Duodenal mucosa (tissue), 2 donors: Measurements from ENCODE around the gene GNE.
"Not testable (repeated sequence)": the region's sequence is repeated elsewhere in the genome, so short reads cannot be mapped to it uniquely, and the experiment has no call there.

Experiments used
- H3K27ac ChIP-seq: one replicate; pipeline ENCODE4 v1.7.0; 2013; ENCODE audit warnings: low read depth, low read length
- H3K27me3 ChIP-seq, 2 donors: one replicate each; pipeline ENCODE4 v1.7.0; 2013; ENCODE audit warnings: low read length in 2 of 2, control low read depth in 1 of 2; ENCODE audit not compliant: insufficient read depth in 2 of 2, control insufficient read depth in 1 of 2
- H3K36me3 ChIP-seq, 2 donors: one replicate each; pipeline ENCODE4 v1.7.0; 2013; ENCODE audit warnings: low read length in 2 of 2, control low read depth in 1 of 2; ENCODE audit not compliant: insufficient read depth in 2 of 2, control insufficient read depth in 1 of 2
- H3K4me1 ChIP-seq, 2 donors: one replicate each; pipeline ENCODE4 v1.7.0; 2013; ENCODE audit warnings: low read length in 2 of 2, control low read depth in 1 of 2; ENCODE audit not compliant: insufficient read depth in 2 of 2, control insufficient read depth in 1 of 2
- H3K4me3 ChIP-seq, 2 donors: one replicate each; pipeline ENCODE4 v1.7.0; 2013; ENCODE audit warnings: low read length in 2 of 2, low read depth in 1 of 2
- H3K9ac ChIP-seq, 2 donors: one replicate each; pipeline ENCODE4 v1.7.0; 2013; ENCODE audit warnings: low read length in 2 of 2, low read depth in 1 of 2
- H3K9me3 ChIP-seq, 2 donors: one replicate each; pipeline ENCODE4 v1.7.0; 2013; ENCODE audit warnings: low read length in 2 of 2, control low read depth in 1 of 2; ENCODE audit not compliant: control insufficient read depth in 1 of 2

Gene GNE

GRCh38 chr9:36275060-36275459 lies 16.8 kb upstream of the GNE start:
- H3K36me3 ChIP-seq, result no peaks in the 10 kb centered on the region
- H3K4me3 ChIP-seq, result no peak overlapping the region
- H3K4me1 ChIP-seq, result peaks cover 0 to 5% of the 10 kb centered on the region in 2 donors
- H3K27ac ChIP-seq, result no peak overlapping the region
- no peaks in the 10 kb centered on the region for H3K9me3 ChIP-seq
- no peaks in the 10 kb centered on the region for H3K27me3 ChIP-seq
- no peak overlapping the region for H3K9ac ChIP-seq

DNA sequence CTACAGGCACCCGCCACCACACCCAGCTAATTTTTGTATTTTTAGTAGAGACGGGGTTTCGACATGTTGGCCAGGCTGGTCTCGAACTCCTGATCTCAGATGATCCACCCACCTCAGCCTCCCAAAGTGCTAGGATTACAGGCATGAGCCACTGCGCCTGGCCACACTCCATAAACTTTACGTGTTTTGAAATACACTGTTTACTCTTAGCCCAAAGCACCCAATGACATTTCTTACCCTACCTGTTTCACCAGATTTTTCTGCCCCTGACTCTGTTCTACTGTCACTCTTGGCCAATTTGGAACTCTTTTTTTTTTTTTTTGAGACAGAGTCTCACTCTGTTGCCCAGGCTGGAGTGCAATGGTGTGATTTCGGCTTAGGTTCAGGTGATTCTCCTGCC lies 15.1 kb upstream of the GNE start:
- not testable (repeated sequence) for H3K4me3 ChIP-seq, H3K9ac ChIP-seq, H3K27me3 ChIP-seq, H3K4me1 ChIP-seq, H3K27ac ChIP-seq, H3K9me3 ChIP-seq, H3K36me3 ChIP-seq

GRCh38 chr9:36268007-36268427 lies 9.8 kb upstream of the GNE start:
- Histone ChIP-seq H3K9ac (no peak overlapping the region), H3K27me3 (no peaks in the 10 kb centered on the region), H3K9me3 (no peaks in the 10 kb centered on the region), H3K4me1 (no peaks in the 10 kb centered on the region), H3K36me3 (no peaks in the 10 kb centered on the region), H3K27ac (no peak overlapping the region), H3K4me3 (no peak overlapping the region)

DNA sequence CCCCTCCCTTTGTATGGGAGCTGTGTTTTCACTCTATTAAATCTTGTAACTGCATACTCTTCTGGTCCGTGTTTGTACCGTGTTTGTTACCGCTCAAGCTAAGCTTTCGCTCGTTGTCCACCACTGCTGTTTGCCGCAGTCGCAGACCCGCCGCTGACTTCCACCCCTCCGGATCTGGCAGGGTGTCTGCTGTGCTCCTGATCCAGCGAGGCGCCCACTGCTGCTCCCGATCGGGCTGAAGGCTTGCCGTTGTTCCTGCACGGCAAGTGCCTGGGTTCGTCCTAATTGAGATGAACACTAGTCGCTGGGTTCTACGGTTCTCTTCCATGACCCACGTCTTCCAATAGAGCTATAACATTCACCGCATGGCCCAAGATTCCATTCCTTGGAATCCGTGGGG lies 6.6 kb upstream of the GNE start:
- no peaks in the 10 kb centered on the region for H3K9me3 ChIP-seq
- H3K9ac ChIP-seq, result no peak overlapping the region
- no peak overlapping the region for H3K27ac ChIP-seq
- H3K4me3 ChIP-seq, result no peak overlapping the region
- H3K36me3 ChIP-seq, result no peaks in the 10 kb centered on the region
- H3K4me1 ChIP-seq, result no peaks in the 10 kb centered on the region
- no peaks in the 10 kb centered on the region for H3K27me3 ChIP-seq

- Histone ChIP-seq H3K36me3 (no peaks in the 10 kb centered on the region), H3K9me3 (no peaks in the 10 kb centered on the region), H3K27ac (no peak overlapping the region), H3K9ac (no peak overlapping the region), H3K27me3 (no peaks in the 10 kb centered on the region), H3K4me3 (no peak overlapping the region), H3K4me1 (peaks cover 0 to 4% of the 10 kb centered on the region in 2 donors)
Observed at GRCh38 chr9:36263683-36264082, 5.4 kb upstream of the GNE start.

- peak overlapping the region; percentile 77 for H3K27ac ChIP-seq
- peaks cover 0 to 12% of the 10 kb centered on the region in 2 donors for H3K4me1 ChIP-seq
- no peaks in the 10 kb centered on the region for H3K9me3 ChIP-seq
- no peaks in the 10 kb centered on the region for H3K36me3 ChIP-seq
- H3K9ac ChIP-seq, result peak overlapping the region; percentile 73 to 79
- H3K4me3 ChIP-seq, result peak overlapping the region; percentile 84 to 87
- no peaks in the 10 kb centered on the region for H3K27me3 ChIP-seq
Observed at GRCh38 chr9:36258996-36259533, 817 bp upstream of the GNE start.

DNA sequence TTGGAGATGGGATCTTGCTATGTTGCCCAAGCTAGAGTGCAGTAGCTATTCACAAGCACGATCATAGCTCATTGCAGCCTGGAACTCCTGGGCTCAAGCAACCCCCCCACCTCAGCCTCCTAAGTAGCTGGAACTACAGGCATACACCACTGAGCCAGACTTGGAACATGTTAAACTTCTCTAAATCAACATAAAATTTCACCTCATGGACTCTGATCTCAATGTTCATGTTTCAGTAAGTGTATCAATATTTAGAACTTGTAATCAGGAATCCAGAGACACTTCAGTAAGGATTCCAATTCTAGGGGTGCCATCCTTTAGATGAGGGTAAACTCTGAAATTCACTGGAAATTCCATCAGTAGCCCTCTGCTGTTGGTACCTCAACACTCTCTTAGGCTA lies 6.8 kb downstream of the GNE start:
- Histone ChIP-seq H3K9ac (no peak overlapping the region), H3K27me3 (no peaks in the 10 kb centered on the region), H3K36me3 (no peaks in the 10 kb centered on the region), H3K9me3 (no peaks in the 10 kb centered on the region), H3K4me1 (no peaks in the 10 kb centered on the region), H3K27ac (no peak overlapping the region), H3K4me3 (no peak overlapping the region)

DNA sequence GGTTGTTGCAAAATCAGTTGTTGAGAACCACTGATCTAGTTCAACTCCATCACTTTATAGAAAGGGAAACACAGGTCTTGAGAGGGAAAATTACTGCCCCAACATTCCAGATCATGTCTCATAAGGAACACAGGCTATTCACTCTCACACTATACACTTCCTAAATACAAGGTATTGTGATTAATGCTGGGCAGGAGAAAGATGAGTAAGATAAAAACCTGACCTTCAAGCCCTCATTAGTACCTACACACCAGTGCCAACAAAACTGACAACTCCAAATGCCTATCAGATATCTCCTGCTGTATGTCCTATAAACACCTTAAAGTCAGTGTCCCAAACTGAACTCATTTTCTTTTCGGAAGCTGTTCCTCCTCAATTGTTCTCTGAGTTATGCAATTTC lies 8.2 kb downstream of the GNE start:
- Histone ChIP-seq H3K4me3 (no peak overlapping the region), H3K36me3 (peaks cover 7 to 8% of the 10 kb centered on the region in 2 donors), H3K27me3 (no peaks in the 10 kb centered on the region), H3K9ac (no peak overlapping the region), H3K9me3 (no peaks in the 10 kb centered on the region), H3K4me1 (no peaks in the 10 kb centered on the region), H3K27ac (no peak overlapping the region)

DNA sequence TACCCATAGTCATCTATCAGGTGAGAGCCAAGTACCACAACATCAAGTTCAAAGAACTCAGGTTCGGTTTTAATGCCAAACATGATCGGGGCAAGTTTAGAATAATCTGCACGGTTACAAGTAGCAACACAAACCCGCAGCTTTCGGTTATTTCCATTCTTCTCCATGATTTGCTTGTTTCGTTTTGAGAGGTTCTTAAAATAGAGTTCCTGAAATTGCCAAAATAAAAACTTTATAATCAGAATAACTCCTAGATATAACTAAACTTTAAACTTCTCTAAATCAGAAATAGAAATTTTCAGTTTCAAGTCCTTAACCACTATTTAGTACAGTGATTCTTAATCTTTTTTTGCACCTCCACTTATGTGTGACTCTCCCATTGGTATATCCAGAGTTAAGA lies 9.1 kb downstream of the GNE start:
- Histone ChIP-seq H3K27ac (no peak overlapping the region), H3K36me3 (peaks cover 7 to 8% of the 10 kb centered on the region in 2 donors), H3K9ac (no peak overlapping the region), H3K27me3 (no peaks in the 10 kb centered on the region), H3K9me3 (no peaks in the 10 kb centered on the region), H3K4me1 (no peaks in the 10 kb centered on the region), H3K4me3 (no peak overlapping the region)

GRCh38 chr9:36248061-36248460 lies 10.2 kb downstream of the GNE start:
- not testable (repeated sequence) for H3K4me1 ChIP-seq, H3K27me3 ChIP-seq, H3K27ac ChIP-seq, H3K9me3 ChIP-seq, H3K4me3 ChIP-seq, H3K9ac ChIP-seq
- H3K36me3 ChIP-seq, result peaks cover 8 to 12% of the 10 kb centered on the region in 2 donors

GRCh38 chr9:36247356-36247755 lies 10.9 kb downstream of the GNE start:
- Histone ChIP-seq H3K9ac (no peak overlapping the region), H3K9me3 (no peaks in the 10 kb centered on the region), H3K27ac (no peak overlapping the region), H3K4me3 (no peak overlapping the region), H3K36me3 (peaks cover 8 to 16% of the 10 kb centered on the region in 2 donors), H3K27me3 (no peaks in the 10 kb centered on the region), H3K4me1 (no peaks in the 10 kb centered on the region)
